Right atrium auricular region (tissue), 2 donors: ENCODE data around the gene HPS5. TPM values are rescaled to one million over a fixed set of nuclear protein-coding genes. Genes with fewer than 3 reads are reported as not detected.
A peak's percentile ranks its signal among the peaks of the same experiment; 100 is the strongest.

ENCODE experiments used
- DNase-seq: peaks from one replicate; pipeline ENCODE4 v3.0.0-alpha.2; 2019; ENCODE audit warnings: low spot score
- H3K27ac ChIP-seq, 2 donors: fragments of 200-600 bp; sonication (generic); 1 replicate in 1 of 2; 2 replicates in 1 of 2; pipeline ENCODE4 v1.5.1; 2016 to 2019
- H3K27me3 ChIP-seq, 2 donors: fragments of 200-600 bp; sonication (generic); one replicate each; pipeline versions ENCODE4 v1.5.1 to v1.6.0; 2017 to 2019
- H3K36me3 ChIP-seq: fragments of 200-600 bp; sonication (generic); one replicate; pipeline ENCODE4 v1.5.1; 2016
- H3K4me1 ChIP-seq, 2 donors: fragments of 200-600 bp; sonication (generic); one replicate each; pipeline versions ENCODE4 v1.5.1 to v1.6.0; 2017 to 2019
- H3K4me3 ChIP-seq, 2 donors: fragments of 200-600 bp; sonication (generic); 1 replicate in 1 of 2; 2 replicates in 1 of 2; pipeline ENCODE4 v1.5.1; 2017 to 2019; ENCODE audit warnings: mild to moderate bottlenecking in 1 of 2, moderate library complexity in 1 of 2
- H3K9me3 ChIP-seq, 2 donors: fragments of 200-600 bp; sonication (generic); one replicate each; pipeline ENCODE4 v1.5.1; 2019
- CTCF ChIP-seq, 2 donors: fragments of 200-600 bp; sonication (generic); IDR thresholded peaks; one replicate each; pipeline ENCODE4 v1.5.1; 2019; ENCODE audit warnings: antibody characterized with exemption in 2 of 2
- total RNA-seq, 2 donors: library from RNA; depleted of rRNA; stranded (reverse); fragments of >200 nt; gene quantifications; one replicate each; pipeline ENCODE4 v1.1.0, GENCODE V29; 2016

The HPS5 gene
- total RNA-seq, 2 donors from 2014 or later, result 10.5 to 12.8 TPM

GRCh38 chr11:18245396-18245795 lies 76.5 kb downstream of the HPS5 start:
- H3K9me3 ChIP-seq, result no peaks in the 10 kb centered on the region
- H3K4me3 ChIP-seq, result no peak overlapping the region
- DNase-seq, result no peak
- no peak for TF ChIP-seq CTCF (IDR thresholded peaks at IDR 0.05)
- no peaks in the 10 kb centered on the region for H3K27me3 ChIP-seq
- H3K36me3 ChIP-seq, result no peaks in the 10 kb centered on the region
- H3K27ac ChIP-seq, result no peak overlapping the region
- no peaks in the 10 kb centered on the region for H3K4me1 ChIP-seq

GRCh38 chr11:18243783-18244362 lies 78.1 kb downstream of the HPS5 start:
- H3K4me3 ChIP-seq, result no peak overlapping the region
- no peaks in the 10 kb centered on the region for H3K27me3 ChIP-seq
- DNase-seq, result peak; percentile 64
- no peaks in the 10 kb centered on the region for H3K9me3 ChIP-seq
- peak in 1 of 2 donors; percentile 65 for TF ChIP-seq CTCF (IDR thresholded peaks at IDR 0.05)
- no peak overlapping the region for H3K27ac ChIP-seq
- no peaks in the 10 kb centered on the region for H3K4me1 ChIP-seq
- H3K36me3 ChIP-seq, result no peaks in the 10 kb centered on the region

GRCh38 chr11:18239655-18240054 lies 82.3 kb downstream of the HPS5 start:
- Histone ChIP-seq H3K4me1 (no peaks in the 10 kb centered on the region), H3K27me3 (no peaks in the 10 kb centered on the region), H3K4me3 (no peak overlapping the region), H3K27ac (no peak overlapping the region), H3K36me3 (no peaks in the 10 kb centered on the region), H3K9me3 (no peaks in the 10 kb centered on the region)
- no peak for DNase-seq
- TF ChIP-seq CTCF (IDR thresholded peaks at IDR 0.05), result no peak

GRCh38 chr11:18236664-18237356 lies 85.1 kb downstream of the HPS5 start, which contains the start of gene SAA4:
SAA4 (minus strand) TSS chr11:18236802; CDS start chr11:18235926, 876 bp downstream.
- TF ChIP-seq CTCF (IDR thresholded peaks at IDR 0.05), result no peak
- H3K4me1 ChIP-seq, result no peaks in the 10 kb centered on the region
- no peak within 1 kb of the TSS for H3K4me3 ChIP-seq
- no peak within 1 kb of the TSS for H3K27ac ChIP-seq
- DNase-seq, result no peak
- no peaks in the 10 kb centered on the region for H3K36me3 ChIP-seq
- no peaks in the 10 kb centered on the region for H3K27me3 ChIP-seq
- no peaks in the 10 kb centered on the region for H3K9me3 ChIP-seq

- TF ChIP-seq CTCF (IDR thresholded peaks at IDR 0.05), result no peak
- Histone ChIP-seq H3K27me3 (no peaks in the 10 kb centered on the region), H3K4me3 (no peak overlapping the region), H3K4me1 (no peaks in the 10 kb centered on the region), H3K27ac (no peak overlapping the region), H3K9me3 (no peaks in the 10 kb centered on the region), H3K36me3 (no peaks in the 10 kb centered on the region)
- DNase-seq, result no peak
Measured at GRCh38 chr11:18235394-18236334, 86.3 kb downstream of the HPS5 start.
